ENCODE measurements around the gene TRAF3IP1. TPM values are rescaled to one million over a fixed set of nuclear protein-coding genes. Genes with fewer than 3 reads are reported as not detected.
"Not testable (repeated sequence)": the region's sequence is repeated elsewhere in the genome, so short reads cannot be mapped to it uniquely, and the experiment has no call there.

Gene TRAF3IP1
- total and polyA plus RNA-seq, 2 donors = 9.6 to 13.6 TPM

DNA sequence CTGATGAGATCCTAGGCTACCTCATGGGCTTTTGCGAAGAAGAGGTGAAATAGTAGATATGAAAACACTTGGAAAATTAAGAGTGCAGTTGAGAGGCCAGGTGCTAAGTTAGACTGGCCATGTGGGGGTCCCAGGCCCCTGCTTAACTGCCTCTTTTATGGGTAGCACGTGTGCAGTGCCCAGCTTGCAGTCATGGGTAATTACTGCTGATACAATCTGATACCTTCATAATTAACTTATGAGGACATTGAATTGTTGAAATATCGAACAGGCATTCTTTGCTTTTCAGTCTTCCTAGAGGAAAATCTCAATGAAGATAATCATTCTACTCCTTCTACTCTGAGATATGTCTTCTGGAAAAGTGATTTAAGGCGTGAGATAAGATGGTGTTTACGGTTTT lies 11.6 kb downstream of the TRAF3IP1 start:
- 84% methylated on average over 5 of the region's 5 CpGs for WGBS
- H3K4me3 ChIP-seq (ENCODE audit: low read depth, low read length) = no peak overlapping the region
- no peak overlapping the region for H3K27ac ChIP-seq (ENCODE audit: low read depth)
- no peaks in the 10 kb centered on the region for H3K36me3 ChIP-seq (ENCODE audit: insufficient read depth)
- H3K4me1 ChIP-seq (ENCODE audit: insufficient read depth) = no peaks in the 10 kb centered on the region
- DNase-seq (ENCODE audit: extremely low spot score) = no peak

- Histone ChIP-seq H3K4me3 (ENCODE audit: low read depth, low read length) (no peak overlapping the region), H3K36me3 (ENCODE audit: insufficient read depth) (no peaks in the 10 kb centered on the region), H3K4me1 (ENCODE audit: insufficient read depth) (no peaks in the 10 kb centered on the region), H3K27ac (ENCODE audit: low read depth) (no peak overlapping the region)
- DNase-seq (ENCODE audit: extremely low spot score) = no peak
- 96% methylated on average over 6 of the region's 6 CpGs for WGBS
Measured at GRCh38 chr2:238334885-238335284, 14.6 kb downstream of the TRAF3IP1 start.

GRCh38 chr2:238335591-238335990 lies 15.3 kb downstream of the TRAF3IP1 start:
- WGBS = 96% methylated on average over 8 of the region's 8 CpGs
- DNase-seq (ENCODE audit: extremely low spot score); H3K27ac ChIP-seq (ENCODE audit: low read depth); H3K36me3 ChIP-seq (ENCODE audit: insufficient read depth); H3K4me1 ChIP-seq (ENCODE audit: insufficient read depth); H3K4me3 ChIP-seq (ENCODE audit: low read depth, low read length): not testable (repeated sequence)

- DNase-seq (ENCODE audit: extremely low spot score) = no peak
- Histone ChIP-seq H3K4me1 (ENCODE audit: insufficient read depth) (no peaks in the 10 kb centered on the region), H3K36me3 (ENCODE audit: insufficient read depth) (no peaks in the 10 kb centered on the region), H3K4me3 (ENCODE audit: low read depth, low read length) (no peak overlapping the region), H3K27ac (ENCODE audit: low read depth) (no peak overlapping the region)
- 64% methylated on average over 2 of the region's 2 CpGs for WGBS
Measured at GRCh38 chr2:238336151-238336550, 15.8 kb downstream of the TRAF3IP1 start.

GRCh38 chr2:238336793-238337444 lies 16.6 kb downstream of the TRAF3IP1 start:
- Histone ChIP-seq H3K4me3 (ENCODE audit: low read depth, low read length) (no peak overlapping the region), H3K27ac (ENCODE audit: low read depth) (no peak overlapping the region), H3K4me1 (ENCODE audit: insufficient read depth) (no peaks in the 10 kb centered on the region), H3K36me3 (ENCODE audit: insufficient read depth) (no peaks in the 10 kb centered on the region)
- DNase-seq (ENCODE audit: extremely low spot score) = no peak
- 96% methylated on average over 5 of the region's 5 CpGs for WGBS

DNA sequence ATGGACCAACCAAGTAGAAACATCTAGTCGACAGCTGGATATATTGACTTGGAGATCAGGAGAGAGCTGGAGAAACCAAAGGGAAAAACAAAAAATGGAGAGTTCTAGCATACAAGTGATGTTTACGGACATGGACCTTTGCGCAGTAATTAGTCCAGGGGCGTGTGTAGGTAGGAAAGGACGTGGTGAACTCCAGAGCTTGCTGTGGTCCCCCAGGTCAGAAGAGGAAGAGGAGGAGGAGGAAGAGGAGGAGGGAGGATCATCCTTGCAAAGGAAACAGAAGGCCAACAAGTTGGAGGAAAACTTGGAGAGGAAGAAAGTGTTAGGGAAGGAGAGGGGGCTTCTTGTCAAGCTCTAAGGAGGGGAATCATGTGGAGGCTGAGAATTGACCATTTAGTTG lies 17.5 kb downstream of the TRAF3IP1 start:
- 93% methylated on average over 5 of the region's 5 CpGs for WGBS

DNA sequence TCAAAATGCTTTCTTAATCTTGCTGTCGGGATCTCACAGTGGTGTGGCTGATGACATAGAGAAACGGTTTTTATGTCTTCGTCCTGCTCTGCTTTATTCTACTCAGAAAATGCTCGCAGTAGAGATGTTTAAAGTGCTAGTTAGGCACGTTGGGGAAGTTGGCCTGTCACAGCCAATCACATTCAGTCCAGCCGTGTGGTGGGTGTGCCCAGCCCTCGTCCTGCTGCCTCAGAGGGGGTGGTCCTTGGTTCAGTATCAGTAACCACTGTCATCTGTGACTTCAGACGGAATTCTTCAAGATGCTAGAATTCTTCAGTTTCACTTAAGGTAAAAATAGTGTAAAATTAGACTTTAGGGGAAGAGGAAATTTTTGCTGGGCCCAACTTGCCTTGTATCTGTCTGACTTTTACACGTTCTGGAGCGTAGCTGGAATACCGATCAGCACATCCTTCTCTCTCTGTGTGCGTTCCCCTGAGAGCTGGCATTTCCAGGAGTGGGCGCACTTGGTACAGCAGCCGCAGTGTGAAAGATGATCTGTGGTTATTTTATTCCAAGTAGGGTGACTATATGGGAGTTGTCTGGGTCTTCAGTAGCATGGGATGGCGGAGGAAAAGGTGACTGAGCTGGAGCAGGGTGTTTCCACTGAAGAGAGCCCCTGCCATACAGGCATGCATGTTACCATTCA lies 18.5 kb downstream of the TRAF3IP1 start:
- no peaks in the 10 kb centered on the region for H3K4me1 ChIP-seq (ENCODE audit: insufficient read depth)
- WGBS = 82% methylated on average over 15 of the region's 15 CpGs
- H3K27ac ChIP-seq (ENCODE audit: low read depth) = no peak overlapping the region
- H3K4me3 ChIP-seq (ENCODE audit: low read depth, low read length) = no peak overlapping the region
- DNase-seq (ENCODE audit: extremely low spot score) = no peak
- H3K36me3 ChIP-seq (ENCODE audit: insufficient read depth) = no peaks in the 10 kb centered on the region

More for the DNA sequence above, 17.5 kb downstream of the TRAF3IP1 start:
- H3K4me1 ChIP-seq (ENCODE audit: insufficient read depth) = no peaks in the 10 kb centered on the region
- no peaks in the 10 kb centered on the region for H3K36me3 ChIP-seq (ENCODE audit: insufficient read depth)
- DNase-seq (ENCODE audit: extremely low spot score) = no peak
- no peak overlapping the region for H3K27ac ChIP-seq (ENCODE audit: low read depth)
- H3K4me3 ChIP-seq (ENCODE audit: low read depth, low read length) = no peak overlapping the region

DNA sequence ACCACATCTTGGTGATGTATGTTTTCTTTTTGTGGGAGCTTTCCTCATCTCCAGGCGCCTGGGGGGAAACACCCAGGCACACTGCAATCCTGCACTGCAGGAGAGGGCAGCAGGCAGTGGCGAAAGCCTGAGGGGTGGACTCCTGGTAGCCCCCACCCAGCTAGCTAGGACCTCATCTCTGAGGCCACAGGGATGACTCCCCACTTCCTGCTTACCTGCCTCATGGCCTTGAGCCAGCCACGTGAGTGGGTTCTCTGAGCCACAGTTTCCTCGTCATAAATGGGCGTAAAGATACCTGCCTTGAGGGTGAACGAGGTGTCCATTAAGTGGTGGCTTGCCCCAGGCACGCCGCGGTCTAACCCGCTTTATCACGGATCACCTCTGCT lies 19.1 kb downstream of the TRAF3IP1 start:
- 87% methylated on average over 11 of the region's 11 CpGs for WGBS

DNA sequence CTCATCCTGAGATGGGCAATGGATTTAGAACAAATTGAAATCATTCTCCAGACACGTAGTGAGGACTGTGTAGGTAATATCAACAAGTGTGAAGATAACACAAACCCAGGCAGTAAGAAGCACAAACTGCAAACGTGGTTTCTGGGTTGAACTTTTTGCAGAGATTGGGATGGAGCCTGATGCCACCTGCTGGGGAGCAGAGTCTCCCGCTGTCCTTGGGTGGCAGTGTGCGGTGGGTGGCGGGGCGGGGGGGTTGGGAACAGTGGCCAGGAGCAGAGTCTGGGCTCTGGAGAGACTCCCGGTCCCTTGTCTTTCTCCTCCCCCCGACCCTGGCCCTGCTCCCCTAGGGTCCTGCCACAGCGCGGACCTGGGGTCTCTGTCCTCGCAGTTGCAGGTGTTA lies 19.5 kb downstream of the TRAF3IP1 start:
- WGBS = 84% methylated on average over 11 of the region's 11 CpGs

More for the DNA sequence above, 19.1 kb downstream of the TRAF3IP1 start:
- no peak overlapping the region for H3K4me3 ChIP-seq (ENCODE audit: low read depth, low read length)
- no peaks in the 10 kb centered on the region for H3K4me1 ChIP-seq (ENCODE audit: insufficient read depth)
- DNase-seq (ENCODE audit: extremely low spot score) = no peak
- H3K36me3 ChIP-seq (ENCODE audit: insufficient read depth) = no peaks in the 10 kb centered on the region
- no peak overlapping the region for H3K27ac ChIP-seq (ENCODE audit: low read depth)

DNA sequence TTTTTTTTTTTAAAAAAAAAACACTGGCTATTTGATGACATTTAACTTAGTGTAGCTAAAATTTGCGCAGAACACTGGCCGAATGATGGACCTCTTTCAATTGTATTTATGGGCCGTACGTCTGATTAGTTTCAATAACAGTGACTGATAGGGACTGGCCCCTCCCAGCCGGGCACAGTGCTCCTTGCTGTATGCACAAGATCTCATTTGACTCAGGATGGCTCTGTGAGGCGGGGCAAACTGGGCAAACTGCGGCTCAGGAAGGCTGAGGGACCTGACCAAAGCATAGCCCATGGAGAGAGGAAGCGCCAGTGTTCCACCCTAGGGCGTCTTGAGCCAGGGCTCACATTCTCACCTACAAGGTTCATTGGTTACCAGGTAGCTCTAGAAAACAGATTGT lies 21.2 kb downstream of the TRAF3IP1 start:
- H3K4me3 ChIP-seq (ENCODE audit: low read depth, low read length) = no peak overlapping the region
- no peak for DNase-seq (ENCODE audit: extremely low spot score)
- H3K27ac ChIP-seq (ENCODE audit: low read depth) = no peak overlapping the region
- 94% methylated on average over 9 of the region's 9 CpGs for WGBS
- no peaks in the 10 kb centered on the region for H3K4me1 ChIP-seq (ENCODE audit: insufficient read depth)
- H3K36me3 ChIP-seq (ENCODE audit: insufficient read depth) = no peaks in the 10 kb centered on the region

More for the DNA sequence above, 19.5 kb downstream of the TRAF3IP1 start:
- H3K4me3 ChIP-seq (ENCODE audit: low read depth, low read length) = no peak overlapping the region
- no peak for DNase-seq (ENCODE audit: extremely low spot score)
- no peaks in the 10 kb centered on the region for H3K36me3 ChIP-seq (ENCODE audit: insufficient read depth)
- no peak overlapping the region for H3K27ac ChIP-seq (ENCODE audit: low read depth)
- no peaks in the 10 kb centered on the region for H3K4me1 ChIP-seq (ENCODE audit: insufficient read depth)

GRCh38 chr2:238344035-238344434 lies 23.7 kb downstream of the TRAF3IP1 start:
- DNase-seq (ENCODE audit: extremely low spot score) = no peak
- WGBS = 93% methylated on average over 3 of the region's 3 CpGs
- Histone ChIP-seq H3K27ac (ENCODE audit: low read depth) (no peak overlapping the region), H3K4me1 (ENCODE audit: insufficient read depth) (no peaks in the 10 kb centered on the region), H3K4me3 (ENCODE audit: low read depth, low read length) (no peak overlapping the region), H3K36me3 (ENCODE audit: insufficient read depth) (peaks cover 2% of the 10 kb centered on the region)

DNA sequence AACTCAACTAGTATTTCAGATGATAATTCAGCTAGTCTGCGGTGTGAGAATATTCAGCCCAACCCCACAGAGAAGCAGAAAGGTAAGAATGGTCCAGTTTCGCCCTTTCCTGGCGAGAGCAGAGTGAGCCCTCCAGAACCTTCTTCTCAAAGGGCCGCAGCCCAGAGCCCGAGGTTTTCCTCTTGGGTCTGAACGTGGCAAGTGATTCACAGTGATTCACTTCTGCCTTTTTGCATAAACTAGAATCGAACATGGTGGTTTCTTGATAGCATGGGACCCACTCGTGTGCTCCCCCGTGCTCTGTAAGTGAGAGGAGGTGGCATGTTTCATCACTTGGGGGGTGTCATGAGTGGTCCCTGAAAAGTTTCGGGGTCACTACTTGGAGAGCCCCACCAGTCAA lies 24.2 kb downstream of the TRAF3IP1 start:
- Histone ChIP-seq H3K4me1 (ENCODE audit: insufficient read depth) (no peaks in the 10 kb centered on the region), H3K27ac (ENCODE audit: low read depth) (no peak overlapping the region), H3K36me3 (ENCODE audit: insufficient read depth) (peaks cover 2% of the 10 kb centered on the region), H3K4me3 (ENCODE audit: low read depth, low read length) (no peak overlapping the region)
- 94% methylated on average over 10 of the region's 10 CpGs for WGBS
- DNase-seq (ENCODE audit: extremely low spot score) = no peak

- Histone ChIP-seq H3K36me3 (ENCODE audit: insufficient read depth) (peaks cover 2% of the 10 kb centered on the region), H3K27ac (ENCODE audit: low read depth) (no peak overlapping the region), H3K4me3 (ENCODE audit: low read depth, low read length) (no peak overlapping the region), H3K4me1 (ENCODE audit: insufficient read depth) (no peaks in the 10 kb centered on the region)
- no peak for DNase-seq (ENCODE audit: extremely low spot score)
- 93% methylated on average over 16 of the region's 16 CpGs for whole genome bisulfite sequencing
Measured at GRCh38 chr2:238345297-238345968, 25.1 kb downstream of the TRAF3IP1 start.

DNA sequence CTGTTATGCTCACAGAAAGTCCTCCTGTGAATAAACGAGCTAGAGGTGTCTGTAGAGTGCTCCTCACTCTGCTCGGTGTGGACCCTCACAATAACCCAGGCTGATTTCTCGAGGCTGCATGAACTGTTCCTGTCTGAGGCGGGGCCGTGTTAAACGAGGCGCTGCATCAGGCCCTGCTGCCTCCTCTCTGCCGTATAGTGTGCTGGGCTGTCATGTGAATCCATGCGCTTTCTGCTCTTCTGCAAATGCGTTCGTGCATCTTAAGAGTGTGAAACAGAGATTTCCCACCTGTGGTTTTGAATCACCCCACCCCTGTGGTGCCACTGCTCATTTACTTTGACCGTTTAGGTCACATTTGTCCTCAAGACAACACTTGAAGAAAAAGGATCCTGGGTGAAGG lies 26.2 kb downstream of the TRAF3IP1 start:
- H3K4me1 ChIP-seq (ENCODE audit: insufficient read depth) = no peaks in the 10 kb centered on the region
- WGBS = 79% methylated on average over 12 of the region's 12 CpGs
- peaks cover 2% of the 10 kb centered on the region for H3K36me3 ChIP-seq (ENCODE audit: insufficient read depth)
- H3K4me3 ChIP-seq (ENCODE audit: low read depth, low read length) = no peak overlapping the region
- no peak for DNase-seq (ENCODE audit: extremely low spot score)
- no peak overlapping the region for H3K27ac ChIP-seq (ENCODE audit: low read depth)

All from urinary bladder (tissue), 4 donors.